Measurements from ENCODE around the gene ADORA2A. TPM values are rescaled to one million over a fixed set of nuclear protein-coding genes. Genes with fewer than 3 reads are reported as not detected.

The ADORA2A gene
- total RNA-seq, 1 donor from 2014 or later: 4.1 TPM

DNA sequence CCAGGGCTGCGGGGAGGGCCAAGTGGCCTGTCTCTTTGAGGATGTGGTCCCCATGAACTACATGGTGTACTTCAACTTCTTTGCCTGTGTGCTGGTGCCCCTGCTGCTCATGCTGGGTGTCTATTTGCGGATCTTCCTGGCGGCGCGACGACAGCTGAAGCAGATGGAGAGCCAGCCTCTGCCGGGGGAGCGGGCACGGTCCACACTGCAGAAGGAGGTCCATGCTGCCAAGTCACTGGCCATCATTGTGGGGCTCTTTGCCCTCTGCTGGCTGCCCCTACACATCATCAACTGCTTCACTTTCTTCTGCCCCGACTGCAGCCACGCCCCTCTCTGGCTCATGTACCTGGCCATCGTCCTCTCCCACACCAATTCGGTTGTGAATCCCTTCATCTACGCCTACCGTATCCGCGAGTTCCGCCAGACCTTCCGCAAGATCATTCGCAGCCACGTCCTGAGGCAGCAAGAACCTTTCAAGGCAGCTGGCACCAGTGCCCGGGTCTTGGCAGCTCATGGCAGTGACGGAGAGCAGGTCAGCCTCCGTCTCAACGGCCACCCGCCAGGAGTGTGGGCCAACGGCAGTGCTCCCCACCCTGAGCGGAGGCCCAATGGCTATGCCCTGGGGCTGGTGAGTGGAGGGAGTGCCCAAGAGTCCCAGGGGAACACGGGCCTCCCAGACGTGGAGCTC lies 13.5 kb downstream of the ADORA2A start:
- intact Hi-C loops (cut with micrococcal nuclease): no loop called here
- ATAC-seq: no peak
- peak; percentile 29 for DNase-seq

DNA sequence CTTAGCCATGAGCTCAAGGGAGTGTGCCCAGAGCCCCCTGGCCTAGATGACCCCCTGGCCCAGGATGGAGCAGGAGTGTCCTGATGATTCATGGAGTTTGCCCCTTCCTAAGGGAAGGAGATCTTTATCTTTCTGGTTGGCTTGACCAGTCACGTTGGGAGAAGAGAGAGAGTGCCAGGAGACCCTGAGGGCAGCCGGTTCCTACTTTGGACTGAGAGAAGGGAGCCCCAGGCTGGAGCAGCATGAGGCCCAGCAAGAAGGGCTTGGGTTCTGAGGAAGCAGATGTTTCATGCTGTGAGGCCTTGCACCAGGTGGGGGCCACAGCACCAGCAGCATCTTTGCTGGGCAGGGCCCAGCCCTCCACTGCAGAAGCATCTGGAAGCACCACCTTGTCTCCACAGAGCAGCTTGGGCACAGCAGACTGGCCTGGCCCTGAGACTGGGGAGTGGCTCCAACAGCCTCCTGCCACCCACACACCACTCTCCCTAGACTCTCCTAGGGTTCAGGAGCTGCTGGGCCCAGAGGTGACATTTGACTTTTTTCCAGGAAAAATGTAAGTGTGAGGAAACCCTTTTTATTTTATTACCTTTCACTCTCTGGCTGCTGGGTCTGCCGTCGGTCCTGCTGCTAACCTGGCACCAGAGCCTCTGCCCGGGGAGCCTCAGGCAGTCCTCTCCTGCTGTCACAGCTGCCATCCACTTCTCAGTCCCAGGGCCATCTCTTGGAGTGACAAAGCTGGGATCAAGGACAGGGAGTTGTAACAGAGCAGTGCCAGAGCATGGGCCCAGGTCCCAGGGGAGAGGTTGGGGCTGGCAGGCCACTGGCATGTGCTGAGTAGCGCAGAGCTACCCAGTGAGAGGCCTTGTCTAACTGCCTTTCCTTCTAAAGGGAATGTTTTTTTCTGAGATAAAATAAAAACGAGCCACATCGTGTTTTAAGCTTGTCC lies 14.3 kb downstream of the ADORA2A start:
- ATAC-seq: peak; percentile 88
- intact Hi-C loops (cut with micrococcal nuclease): no loop called here
- peak; percentile 64 for DNase-seq

DNA sequence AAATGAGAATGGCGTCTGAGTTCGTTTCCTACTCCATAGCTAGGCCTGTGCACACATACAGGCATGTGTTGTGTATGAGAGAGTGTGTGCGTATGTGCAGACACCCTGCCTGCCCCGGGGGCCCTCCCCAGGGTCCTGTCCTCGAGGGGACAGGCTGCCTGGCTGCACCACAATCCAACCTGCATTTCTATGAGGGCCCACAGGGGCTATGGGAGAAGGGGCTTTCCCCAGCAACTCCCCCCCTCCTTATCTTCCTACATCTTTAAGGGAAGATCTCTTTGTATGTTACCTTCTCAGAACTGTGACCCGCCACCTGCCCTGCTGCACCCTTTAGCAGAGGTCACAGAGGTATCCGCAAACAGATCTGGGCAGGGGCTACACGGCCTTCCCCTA lies 14.9 kb downstream of the ADORA2A start:
- intact Hi-C loops (cut with micrococcal nuclease): no loop called here
- DNase-seq (no peak), ATAC-seq (peak; percentile 8)

DNA sequence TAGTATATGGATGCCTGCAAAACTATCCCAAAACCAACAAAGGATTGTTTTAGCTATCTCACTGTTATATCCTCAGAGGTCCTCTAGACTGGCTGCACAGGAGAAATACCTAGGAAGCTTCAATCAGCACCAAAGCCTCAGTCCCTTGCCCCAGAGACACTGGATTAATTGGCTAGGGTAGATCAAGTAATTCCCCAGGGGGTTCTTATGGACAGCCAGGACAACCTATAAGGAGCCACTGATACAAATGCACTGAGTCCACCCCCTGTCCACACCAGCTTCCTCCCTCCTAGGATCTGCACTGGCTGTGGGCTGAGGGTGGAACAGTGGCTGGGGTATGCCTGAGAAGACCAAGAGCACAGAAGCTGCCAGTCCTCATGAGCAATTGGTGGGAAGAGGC lies 16.3 kb downstream of the ADORA2A start:
- DNase-seq: no peak
- no peak for ATAC-seq
- intact Hi-C loops (cut with micrococcal nuclease): no loop called here

DNA sequence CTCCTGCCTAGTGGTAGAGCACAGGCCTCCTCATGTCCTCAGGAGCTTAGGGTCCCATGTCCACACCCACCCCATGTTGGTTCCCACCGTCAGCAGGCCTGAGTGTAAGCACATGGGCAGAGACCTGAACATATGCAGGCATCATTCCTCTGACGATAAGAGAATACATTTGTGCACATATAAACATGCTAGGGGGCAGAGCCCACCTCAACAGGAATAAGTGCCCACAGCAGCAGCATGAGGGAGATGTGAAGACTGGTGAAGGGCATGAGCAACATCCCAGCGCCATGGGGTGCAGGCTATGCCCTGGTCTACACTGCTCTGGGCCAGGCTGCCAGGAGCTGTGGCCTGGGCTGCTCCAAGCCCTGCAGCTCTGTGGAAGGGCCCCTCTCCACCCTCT lies 16.9 kb downstream of the ADORA2A start:
- intact Hi-C loops (cut with micrococcal nuclease): no loop called here
- DNase-seq (no peak), ATAC-seq (no peak)

DNA sequence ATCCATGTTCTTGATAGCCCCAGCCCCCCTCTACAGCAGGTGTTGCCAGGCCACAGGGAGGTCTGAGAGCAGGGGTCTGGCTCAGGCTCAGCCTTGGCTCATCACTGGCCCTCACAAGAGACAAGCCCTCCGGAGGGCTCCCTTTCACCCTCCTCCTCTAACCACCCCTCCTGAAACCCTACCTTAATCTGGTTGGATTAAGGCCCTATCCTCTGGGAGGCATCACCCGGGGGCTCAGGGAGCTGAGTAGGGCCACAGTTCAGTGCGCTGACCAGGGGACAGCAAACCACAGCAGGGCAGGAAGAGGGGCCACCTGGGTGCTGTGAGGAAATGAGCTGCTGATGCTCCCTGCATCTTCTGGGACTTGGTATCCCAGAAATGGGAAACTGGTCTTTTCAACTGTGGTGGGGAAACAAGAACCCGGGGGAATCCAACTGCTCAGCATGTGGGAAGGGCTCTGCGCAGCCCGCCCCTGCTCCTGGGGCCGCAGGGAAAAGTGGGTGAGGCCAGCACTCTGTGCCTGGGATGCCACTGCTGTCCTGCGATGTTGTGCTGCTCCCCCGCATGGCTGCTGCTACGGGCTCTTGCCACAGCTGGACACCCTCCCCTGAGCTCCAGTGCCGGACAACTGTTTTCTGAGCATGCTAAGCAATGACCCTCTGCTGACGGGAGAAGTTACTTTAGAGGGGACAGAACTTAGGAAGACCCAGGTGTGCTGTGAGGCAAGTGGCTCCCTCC lies 17.5 kb downstream of the ADORA2A start:
- ATAC-seq: no peak
- intact Hi-C loops (cut with micrococcal nuclease): no loop called here
- peak; percentile 33 for DNase-seq

DNA sequence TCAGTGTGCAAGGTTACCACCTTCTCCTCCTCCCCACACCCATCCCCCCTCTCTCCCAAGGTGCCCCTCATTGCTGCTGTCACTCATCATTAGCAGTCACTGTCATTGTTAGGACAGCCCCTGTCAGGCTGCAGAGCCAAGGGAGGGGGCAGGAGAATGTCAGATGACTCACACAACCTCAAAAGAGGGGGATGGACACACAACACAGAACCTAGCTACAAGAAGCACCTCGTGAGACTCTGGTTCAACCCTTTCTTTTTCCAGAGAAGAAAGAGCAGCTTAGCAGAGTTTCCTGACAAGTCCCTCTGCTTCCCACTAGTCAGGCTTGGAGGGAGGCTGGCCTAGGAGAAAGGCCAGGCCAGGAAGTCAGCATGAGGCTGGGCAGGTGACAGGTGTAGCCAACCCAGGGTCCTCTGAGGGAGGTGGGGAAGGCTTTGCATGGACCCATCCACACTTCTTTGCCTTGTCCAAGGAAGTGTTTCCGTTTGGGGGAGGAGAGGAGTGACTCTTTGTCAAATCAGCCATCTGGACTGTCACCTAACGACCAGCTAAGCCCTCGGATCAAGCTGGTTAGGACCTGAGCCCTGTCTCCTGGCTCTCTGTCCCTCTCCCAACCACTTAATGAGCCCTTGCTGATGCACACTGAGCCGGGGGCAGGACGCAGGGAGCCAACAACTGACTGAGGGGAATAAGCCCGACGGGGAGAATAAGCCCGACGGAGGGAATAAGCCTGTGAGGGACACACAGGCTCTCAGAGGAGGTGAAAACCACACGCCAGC lies 18.3 kb downstream of the ADORA2A start:
- ATAC-seq (no peak), DNase-seq (no peak)
- intact Hi-C loops (cut with micrococcal nuclease): no loop called here

DNA sequence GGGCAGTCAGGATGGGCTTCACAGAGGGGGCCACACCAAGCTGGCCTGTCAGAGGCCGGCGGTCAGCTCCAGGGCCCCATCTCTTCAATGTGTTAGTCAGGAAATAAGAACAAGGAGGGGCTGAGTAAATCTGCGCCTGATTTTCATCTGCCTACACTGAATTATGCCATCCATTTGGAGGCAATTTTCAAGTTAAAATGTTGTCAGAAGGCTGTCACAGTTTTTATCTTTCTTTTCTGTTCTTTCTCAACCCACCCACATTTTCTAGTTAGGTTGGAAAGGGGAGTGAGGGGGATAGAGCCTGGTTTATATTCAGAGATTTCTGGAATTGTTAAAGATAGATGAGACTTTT lies 18.8 kb downstream of the ADORA2A start:
- intact Hi-C loops (cut with micrococcal nuclease): no loop called here
- no peak for ATAC-seq
- no peak for DNase-seq

DNA sequence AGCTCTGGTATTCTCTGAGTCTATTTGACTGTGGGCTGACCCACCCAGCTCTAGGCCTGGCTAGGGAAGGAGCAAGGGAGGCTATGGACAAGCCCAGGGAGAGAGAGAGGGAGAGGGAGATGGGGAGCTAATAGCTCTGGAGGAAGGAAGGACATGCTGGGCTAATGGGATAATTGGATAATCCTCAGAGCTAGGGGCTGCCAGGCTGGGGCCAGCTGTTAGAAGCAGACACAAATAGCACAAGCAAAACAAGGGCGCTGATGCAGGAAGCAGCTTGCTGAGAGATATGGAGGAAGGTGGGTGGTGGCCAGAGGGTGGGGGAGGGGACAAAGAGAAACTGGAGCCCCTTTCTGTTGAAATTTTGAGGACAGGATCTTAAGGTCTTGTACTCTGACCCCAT lies 23.2 kb downstream of the ADORA2A start:
- peak; percentile 64 for ATAC-seq
- no peak for DNase-seq
- intact Hi-C loops (cut with micrococcal nuclease): no loop called here

DNA sequence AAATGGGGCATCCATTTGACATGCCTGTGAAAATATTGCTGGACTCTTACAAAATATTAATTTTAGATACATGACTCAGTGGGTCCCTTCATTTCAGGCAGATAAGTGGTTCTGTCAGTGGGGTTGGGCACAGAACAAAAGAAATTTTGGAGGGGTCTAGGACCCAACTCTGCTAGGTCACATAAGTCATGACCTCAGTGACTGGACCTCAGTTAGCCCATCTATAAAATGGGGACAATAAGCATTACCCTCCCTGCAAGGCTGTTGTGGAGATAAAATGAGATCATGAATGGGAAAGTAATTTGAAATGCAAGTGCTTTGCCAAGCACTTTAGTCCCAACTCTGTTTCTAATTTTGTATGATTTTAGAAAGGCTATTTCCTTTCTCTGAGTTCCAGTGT lies 23.8 kb downstream of the ADORA2A start:
- intact Hi-C loops (cut with micrococcal nuclease): no loop called here
- no peak for DNase-seq
- no peak for ATAC-seq

DNA sequence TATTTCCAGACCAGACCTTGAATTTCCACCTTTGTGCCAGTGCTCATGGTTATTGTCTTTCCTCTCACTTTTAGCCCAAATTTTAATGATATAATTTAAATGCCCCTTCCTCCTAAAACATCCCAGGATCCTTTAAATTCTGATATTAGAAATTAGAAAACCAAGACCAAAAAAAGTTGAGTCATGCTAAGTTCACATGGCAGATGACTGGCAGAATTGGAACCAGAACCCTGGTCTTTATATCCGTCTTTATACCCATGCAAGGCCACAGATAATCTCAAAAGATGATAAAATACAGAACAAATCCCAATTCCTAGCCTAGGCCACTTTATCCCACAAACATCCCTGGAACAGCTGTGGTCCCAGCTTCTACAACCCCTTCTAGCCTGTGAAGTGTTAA lies 26.5 kb downstream of the ADORA2A start:
- DNase-seq: no peak
- no peak for ATAC-seq
- intact Hi-C loops (cut with micrococcal nuclease): no loop called here

DNA sequence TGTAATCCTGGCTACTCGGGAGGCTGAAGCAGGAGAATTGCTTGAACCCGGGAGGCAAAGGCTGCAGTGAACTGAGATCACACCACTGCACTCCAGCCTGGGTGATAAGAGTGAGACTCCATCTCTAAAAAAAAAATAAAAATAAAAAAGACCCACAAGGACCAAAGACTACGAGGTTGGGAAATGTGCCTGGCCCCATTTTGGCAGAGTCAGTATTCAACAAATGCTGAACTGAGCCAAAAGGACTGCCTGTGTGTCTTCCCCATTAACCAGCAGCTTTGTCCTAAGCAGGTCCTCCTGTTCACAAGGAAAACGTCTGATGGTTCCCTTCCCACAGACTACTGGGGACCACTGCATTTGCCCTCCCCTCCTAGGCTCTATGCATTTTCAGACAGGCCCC lies 27.6 kb downstream of the ADORA2A start:
- ATAC-seq (peak; percentile 50), DNase-seq (no peak)
- intact Hi-C loops (cut with micrococcal nuclease): no loop called here

DNA sequence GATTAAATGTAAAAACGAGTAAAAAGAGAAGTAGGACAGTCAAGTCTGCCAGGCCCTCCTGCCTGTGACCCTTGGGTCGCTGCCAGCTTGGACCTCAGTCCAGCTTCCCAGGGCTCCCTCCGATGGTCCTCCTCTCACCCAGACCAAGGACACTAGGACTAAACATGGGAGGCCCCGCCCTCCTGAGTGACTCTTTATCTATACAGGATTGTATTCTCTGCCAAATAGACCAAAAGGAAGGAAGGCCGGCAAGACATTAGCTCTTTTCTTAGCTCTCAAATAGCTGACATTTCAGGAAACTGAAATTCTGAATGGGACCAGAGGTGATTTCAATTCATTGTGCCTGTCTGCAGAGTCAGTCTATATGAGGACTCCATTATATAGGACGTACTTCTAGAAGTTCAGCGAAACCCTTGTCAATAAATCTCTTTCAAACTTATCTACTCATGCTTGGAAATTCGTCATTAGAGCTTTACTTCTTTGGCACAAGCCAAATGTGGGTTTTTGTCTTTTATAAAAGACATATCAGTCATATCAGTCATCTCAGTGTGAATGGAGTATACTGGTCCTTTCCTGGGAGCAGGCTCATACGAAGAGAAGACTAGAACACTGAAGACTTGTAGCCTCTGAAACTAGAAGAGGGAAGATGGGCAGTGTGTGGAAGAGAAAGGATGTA lies 28.5 kb downstream of the ADORA2A start:
- intact Hi-C loops (cut with micrococcal nuclease): no loop called here
- peak; percentile 80 for DNase-seq
- peak; percentile 90 for ATAC-seq

DNA sequence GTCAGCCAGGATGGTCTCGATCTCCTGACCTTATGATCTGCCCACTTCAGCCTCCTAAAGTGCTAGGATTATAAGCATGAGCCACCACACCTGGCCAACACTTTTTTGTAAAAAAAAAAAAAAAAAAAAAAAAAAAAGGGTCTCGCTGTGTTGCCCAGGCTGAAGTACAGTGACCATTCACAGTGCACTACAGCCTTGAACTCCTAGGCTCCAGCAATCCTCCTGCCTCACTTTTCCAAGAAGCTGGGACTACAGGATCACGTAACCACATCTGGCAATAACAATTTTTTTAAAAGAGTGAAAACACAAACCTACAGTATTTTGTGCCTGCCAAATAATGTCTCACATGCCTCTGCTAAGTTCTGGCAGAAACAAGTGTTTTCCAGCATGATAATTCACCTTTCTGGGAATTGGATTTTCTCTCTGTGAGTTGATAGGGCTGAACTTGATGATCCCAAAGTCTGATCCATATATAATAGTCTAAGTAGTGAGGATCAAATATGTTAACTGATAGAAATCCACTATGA lies 30.6 kb downstream of the ADORA2A start:
- intact Hi-C loops (cut with micrococcal nuclease): no loop called here
- ATAC-seq (no peak), DNase-seq (no peak)

DNA sequence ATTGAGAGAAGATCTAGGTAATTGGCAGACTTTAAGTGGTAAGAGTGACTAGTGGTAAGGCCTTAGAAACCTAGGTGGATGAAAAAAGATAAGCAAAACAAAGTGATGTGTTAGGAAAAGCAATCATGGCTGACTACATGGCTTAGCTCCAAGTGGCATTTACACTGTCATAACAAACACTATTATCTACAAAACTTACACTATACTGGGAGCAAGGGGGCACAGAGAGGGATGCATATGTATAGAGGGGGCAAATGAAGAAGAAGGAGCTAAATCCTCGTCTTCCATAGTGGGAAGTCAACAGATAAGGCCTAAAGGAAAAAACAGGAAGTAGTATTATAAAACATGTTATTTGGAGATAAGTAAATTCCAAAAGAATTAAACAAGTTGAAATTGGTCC lies 32.5 kb downstream of the ADORA2A start:
- DNase-seq (no peak), ATAC-seq (no peak)
- intact Hi-C loops (cut with micrococcal nuclease): no loop called here

DNA sequence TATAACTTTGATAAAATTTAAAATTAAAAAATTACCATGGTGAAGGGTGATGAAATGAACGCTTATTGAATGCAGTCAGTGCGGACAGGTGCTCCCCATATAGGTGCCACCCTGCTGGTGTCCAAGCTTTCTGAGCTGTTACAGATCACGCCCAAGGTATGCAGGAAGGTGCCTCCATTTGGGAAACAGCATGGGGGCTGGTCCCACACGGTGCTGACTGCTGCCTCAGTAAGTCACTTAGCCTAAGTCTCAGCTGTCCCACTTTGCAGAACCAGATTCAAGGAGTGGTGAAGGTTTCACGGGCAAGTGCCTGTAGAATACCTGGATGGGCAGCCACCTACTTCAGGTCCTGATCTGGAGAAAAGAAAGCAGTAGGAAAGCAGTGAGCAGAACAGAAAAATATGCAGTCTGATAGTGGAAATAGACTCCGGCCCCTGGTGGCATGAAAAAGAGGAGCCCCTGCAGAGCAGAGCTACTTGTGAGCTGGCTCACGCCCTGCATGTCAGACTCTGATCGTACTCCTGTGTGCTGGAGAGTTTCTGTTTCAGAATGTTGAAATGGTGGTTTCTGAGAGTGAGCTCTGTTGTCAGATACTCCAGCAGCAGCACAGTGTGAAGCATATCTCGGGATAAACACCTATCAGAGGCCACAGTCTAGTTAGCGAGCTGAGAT lies 33.2 kb downstream of the ADORA2A start:
- ATAC-seq: no peak
- DNase-seq: no peak
- intact Hi-C loops (cut with micrococcal nuclease): no loop called here

DNA sequence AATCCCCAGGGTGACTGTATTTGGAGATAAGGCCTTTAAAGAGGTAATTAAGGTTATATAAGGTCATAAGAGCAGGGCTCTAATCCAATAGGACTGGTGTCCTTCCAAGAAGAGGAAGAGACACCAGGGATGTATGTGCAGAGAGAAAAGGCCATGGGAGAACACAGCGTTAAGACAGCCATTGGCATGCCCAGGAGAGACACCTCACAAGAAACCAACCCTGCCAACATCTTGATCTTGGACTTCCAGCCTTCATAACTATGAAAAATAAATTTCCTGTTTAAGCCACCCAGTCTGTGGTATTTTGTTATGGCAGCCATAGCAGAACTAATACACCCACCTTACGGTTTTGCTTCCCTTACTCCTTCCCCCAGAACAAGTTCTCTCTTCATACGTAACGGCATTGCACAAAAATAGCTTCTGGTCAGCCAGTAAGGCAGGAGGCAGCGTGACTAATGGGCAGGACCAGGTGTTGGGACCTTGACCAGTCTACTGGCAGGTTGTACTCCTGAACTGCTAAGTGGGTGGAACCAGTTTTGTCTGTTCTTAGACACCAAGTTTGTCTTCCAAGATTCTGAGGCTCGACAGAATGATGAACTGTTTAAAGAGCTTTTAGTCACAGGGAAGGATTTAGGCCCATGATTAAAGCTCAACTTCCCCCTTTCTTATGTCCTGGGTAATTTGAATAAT lies 35.8 kb downstream of the ADORA2A start:
- intact Hi-C loops (cut with micrococcal nuclease): no loop called here
- DNase-seq (no peak), ATAC-seq (no peak)

DNA sequence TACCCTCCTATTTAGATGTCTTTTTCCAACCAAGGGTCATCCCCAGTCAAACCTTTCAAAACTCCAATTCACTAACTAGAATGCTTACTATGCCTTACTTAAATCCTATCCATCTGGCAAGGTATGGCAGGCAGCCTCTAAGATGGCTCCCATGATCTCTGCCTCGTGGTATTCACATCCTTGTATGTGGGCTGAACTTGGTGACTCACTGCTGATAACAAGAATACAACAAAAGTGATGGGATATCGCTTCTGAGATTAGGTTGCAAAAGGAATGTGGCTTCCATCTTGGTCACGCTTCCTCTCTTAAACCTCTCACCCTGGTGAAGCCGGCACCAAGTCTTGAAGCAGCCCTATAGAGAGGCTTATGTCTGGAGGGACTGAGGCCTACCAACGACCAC lies 38.2 kb downstream of the ADORA2A start:
- ATAC-seq (no peak), DNase-seq (no peak)
- intact Hi-C loops (cut with micrococcal nuclease): no loop called here
